Ramos (cell line): Measurements from ENCODE around the gene TMEM117.
"Not testable (repeated sequence)": the region's sequence is repeated elsewhere in the genome, so short reads cannot be mapped to it uniquely, and the experiment has no call there.

Source experiments
- in situ Hi-C: fragments of 300-500 bp; cut with MboI; formaldehyde crosslinking; loops from one replicate; pipeline ENCODE4 v1.14.3; 2022; ENCODE audit warnings: low sequenced_read_pairs; ENCODE audit not compliant: unreplicated experiment

Gene TMEM117

DNA sequence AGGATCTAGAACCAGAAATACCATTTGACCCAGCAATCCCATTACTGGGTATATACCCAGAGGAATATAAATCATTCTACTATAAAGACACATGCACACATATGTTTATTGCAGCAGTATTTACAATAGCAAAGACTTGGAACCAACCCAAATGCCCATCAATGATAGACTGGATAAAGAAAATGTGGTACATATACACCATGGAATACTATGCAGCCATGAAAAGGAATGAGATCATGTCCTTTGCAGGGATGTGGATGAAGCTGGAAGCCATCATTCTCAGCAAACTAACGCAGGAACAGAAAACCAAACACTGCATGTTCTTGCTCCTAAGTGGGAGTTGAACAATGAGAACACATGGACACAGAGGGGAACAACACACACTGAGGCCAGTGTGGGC is 414.6 kb downstream of the TMEM117 start:
- in situ Hi-C loops = not testable (repeated sequence)

- in situ Hi-C loops = no loop called here
Observed at GRCh38 chr12:44253338-44253856, 417.5 kb downstream of the TMEM117 start.

DNA sequence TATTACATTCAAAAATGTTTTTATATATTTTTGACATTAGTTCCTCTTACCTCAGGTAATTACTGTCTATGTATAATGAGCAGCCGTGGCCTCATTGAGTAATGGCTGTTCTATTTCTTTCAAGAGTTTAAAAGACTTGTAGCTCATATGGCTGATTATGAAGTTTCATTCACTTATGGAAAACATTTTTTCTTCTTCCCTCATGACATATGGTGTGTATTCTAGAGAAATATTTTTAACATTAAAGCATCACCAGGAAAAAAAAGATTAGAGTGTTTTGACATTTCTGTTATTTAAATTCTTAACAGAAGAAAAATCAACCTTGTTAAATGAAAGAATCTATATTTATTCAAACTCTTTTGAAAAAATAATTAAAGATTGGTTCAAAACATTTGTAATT is 422.4 kb downstream of the TMEM117 start:
- in situ Hi-C loops = no loop called here

GRCh38 chr12:44259890-44260289 is 424.0 kb downstream of the TMEM117 start:
- in situ Hi-C loops = no loop called here

GRCh38 chr12:44260581-44260980 is 424.7 kb downstream of the TMEM117 start:
- in situ Hi-C loops = no loop called here

- in situ Hi-C loops = no loop called here
Observed at GRCh38 chr12:44285321-44285960, 449.6 kb downstream of the TMEM117 start.

- in situ Hi-C loops = no loop called here
Observed at GRCh38 chr12:44286336-44286735, 450.5 kb downstream of the TMEM117 start.

GRCh38 chr12:44286821-44287505 is 451.1 kb downstream of the TMEM117 start:
- in situ Hi-C loops = no loop called here

DNA sequence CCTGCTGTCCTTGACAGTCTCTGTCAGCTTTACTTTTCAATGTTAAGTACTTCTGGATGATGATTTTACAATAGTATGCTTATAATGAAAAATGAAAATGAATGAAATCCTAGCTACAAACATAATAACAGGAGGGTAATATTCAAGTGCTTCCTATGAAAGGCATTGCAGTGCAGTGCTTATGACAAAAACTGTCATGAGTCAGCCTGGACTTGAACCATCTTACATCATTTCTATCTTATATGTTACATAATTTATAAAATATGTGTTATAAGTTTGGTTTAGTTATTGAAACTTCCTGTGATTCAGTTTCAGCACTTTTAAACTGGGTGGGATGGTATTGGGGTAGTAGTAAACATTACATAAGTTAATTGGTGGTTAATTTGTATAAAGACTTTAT is 451.7 kb downstream of the TMEM117 start:
- in situ Hi-C loops = no loop called here

- in situ Hi-C loops = no loop called here
Observed at GRCh38 chr12:44294649-44295048, 458.8 kb downstream of the TMEM117 start.

DNA sequence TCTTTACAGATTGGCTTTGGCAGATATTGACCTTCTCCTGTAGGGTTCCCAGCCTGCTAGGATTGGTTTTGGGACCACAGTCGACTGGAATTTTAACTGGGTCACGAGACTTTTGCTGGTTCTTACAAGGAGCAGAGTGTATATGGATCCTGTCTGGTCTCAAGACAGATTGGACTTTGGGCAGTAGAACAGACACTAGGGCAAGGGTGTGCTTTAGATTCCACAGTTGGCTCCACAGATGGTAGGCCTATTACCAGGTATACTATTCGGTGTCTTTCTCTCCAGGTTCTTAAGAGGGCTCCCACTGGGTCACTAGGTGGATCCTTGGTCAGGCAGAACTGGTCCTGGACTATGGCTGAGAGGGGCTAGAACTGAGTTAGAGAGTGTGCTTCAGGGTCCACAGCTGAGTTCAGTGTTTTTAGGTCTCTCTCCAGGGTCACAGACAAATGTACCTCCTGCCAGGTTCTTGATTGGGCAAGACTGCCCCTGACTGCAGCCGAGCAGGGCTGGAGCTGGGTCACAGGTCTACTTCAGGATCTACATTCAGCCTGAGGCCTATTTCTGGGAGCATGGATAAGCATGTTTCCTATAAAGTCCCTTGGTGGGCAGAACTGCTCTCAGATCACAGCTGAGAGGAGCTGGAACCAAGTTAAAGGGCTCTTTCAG is 460.2 kb downstream of the TMEM117 start:
- in situ Hi-C loops = no loop called here

DNA sequence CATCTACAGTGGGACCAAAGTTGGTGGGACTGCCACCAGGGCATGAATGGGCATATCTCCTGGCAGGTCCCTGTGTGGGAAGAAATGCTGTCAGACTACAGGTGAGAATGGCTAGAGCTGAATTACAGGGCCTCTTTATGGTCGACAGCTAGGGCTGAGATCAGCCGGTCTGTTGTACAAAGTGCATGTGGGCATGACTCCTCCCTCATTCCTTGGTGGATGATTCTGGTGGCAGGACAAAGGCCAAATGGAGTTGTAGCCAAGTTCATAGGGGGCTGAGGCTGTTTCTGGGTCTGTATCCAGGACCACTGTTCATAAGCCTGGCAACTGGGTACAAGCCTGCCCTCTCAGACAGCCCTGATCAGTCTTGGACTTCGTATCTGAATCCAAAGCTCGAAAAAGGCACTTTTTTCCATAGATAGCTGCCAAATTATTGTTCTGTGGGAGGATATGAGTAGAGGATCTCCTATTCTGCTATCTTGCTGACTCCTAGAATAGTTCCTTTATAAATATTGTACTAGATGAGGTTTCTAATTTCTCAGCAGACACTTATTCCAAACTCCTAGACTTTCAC is 460.8 kb downstream of the TMEM117 start:
- in situ Hi-C loops = no loop called here

DNA sequence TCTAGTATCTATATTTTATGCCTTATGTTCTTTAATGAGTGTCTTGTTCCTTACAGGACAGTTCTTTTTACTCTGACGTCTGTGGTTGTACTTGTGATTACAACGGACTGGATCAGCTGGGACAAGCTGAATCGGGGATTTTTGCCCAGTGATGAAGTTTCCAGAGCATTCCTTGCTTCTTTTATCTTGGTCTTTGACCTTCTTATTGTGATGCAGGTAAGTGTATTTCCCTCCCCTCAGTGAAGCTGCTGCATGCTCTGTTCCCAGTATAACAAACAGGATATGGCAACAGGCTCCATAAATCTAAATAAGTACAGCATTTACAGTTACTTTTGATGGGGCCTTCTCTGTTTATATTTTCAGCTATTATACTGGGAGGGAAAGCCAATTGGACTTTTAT is 463.6 kb downstream of the TMEM117 start:
- in situ Hi-C loops = no loop called here

DNA sequence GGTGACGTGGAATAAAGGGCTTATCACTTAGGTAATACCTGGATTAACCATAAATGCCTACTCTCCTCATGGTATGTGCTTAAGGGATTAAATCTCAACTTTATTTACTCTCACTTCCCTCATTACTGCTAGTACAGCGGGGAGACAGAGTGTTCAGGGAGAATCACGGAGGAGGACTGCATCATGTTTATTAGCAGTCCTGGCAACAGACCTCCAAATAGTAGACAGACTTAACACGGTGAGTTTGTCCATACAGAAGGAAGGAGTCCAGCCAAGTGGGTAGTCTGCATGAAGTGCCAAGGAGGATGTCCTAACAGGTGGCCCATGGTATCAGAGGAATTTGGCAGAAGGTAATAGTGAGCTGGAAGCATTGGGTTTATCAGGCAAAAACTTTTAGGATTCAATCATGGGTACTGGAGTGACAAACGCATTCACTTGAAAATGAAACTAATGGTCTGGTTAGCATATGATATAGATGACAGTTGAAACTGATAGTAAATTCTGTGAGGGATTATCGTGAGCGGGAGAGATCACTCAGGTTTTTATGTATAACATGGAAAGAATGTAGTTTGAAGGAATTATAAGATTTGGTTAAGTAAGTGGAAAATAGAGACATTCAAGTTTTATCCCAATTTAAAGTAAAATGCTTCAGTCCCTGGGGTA is 471.8 kb downstream of the TMEM117 start:
- in situ Hi-C loops = no loop called here

- in situ Hi-C loops = no loop called here
Observed at GRCh38 chr12:44313188-44313587, 477.3 kb downstream of the TMEM117 start.

GRCh38 chr12:44314007-44314500 is 478.2 kb downstream of the TMEM117 start:
- in situ Hi-C loops = no loop called here

DNA sequence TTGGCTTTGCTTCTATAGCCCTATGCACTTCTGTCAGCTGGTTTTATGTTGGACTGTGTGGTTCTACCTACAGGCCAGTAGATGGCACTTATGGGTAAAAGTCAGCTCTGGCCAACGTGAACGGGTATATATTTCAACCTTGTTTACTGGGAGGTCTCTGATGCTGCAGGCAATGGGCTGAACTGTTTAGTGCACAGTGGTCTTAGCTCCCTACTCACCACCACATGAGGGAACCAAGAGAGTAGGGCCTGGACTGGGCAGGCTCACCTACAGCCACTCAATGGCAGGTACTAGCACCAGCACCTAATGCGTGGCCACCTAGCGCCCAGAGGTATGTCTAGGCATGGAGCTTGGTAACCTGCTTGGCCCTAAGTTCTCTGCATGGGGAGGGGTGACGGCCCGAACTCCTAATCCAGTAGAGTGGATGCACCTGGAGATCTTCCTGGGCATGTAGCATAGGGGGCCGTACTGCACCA is 481.8 kb downstream of the TMEM117 start:
- in situ Hi-C loops = no loop called here

GRCh38 chr12:44331269-44331668 is 495.4 kb downstream of the TMEM117 start:
- in situ Hi-C loops = no loop called here

GRCh38 chr12:44334347-44334746 is 498.5 kb downstream of the TMEM117 start:
- in situ Hi-C loops = no loop called here

DNA sequence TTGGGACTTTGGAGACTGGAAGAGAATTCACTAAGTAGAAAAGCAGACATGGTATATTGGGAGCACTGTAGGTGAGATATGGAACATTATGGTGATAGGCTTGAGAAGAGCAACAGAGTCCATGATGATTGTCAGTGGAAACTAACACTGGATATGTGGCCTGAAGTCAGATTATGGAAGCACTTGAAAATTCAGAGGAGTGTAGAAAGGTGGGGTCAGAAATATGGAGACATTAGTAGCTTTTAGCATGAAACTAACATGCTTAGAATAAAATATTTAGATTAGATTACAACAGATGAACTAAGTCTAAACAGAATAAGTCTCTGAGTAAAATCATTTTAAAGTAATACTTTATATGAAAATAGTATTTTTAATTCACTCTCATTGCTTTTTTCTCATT is 499.1 kb downstream of the TMEM117 start:
- in situ Hi-C loops = no loop called here
